D721Med (cell line): ENCODE results near the gene TUT7.
"Not testable (repeated sequence)": the region's sequence is repeated elsewhere in the genome, so short reads cannot be mapped to it uniquely, and the experiment has no call there.

Experiments
- DNase-seq: peaks from one replicate; pipeline ENCODE4 v3.0.0; 2011; ENCODE audit warnings: low spot score; ENCODE audit not compliant: insufficient read length
- FAIRE-seq: peaks from 2 replicates; lab custom pipeline; 2011; peaks lifted over from hg19 to GRCh38; lab: Jason Lieb, UNC
- CTCF ChIP-seq: IDR thresholded peaks from 2 replicates; pipeline ENCODE4 v1.5.1; 2012; ENCODE audit warnings: mild to moderate bottlenecking, control low read depth; ENCODE audit not compliant: insufficient read depth; ENCODE audit errors: missing control alignments

The TUT7 gene

DNA sequence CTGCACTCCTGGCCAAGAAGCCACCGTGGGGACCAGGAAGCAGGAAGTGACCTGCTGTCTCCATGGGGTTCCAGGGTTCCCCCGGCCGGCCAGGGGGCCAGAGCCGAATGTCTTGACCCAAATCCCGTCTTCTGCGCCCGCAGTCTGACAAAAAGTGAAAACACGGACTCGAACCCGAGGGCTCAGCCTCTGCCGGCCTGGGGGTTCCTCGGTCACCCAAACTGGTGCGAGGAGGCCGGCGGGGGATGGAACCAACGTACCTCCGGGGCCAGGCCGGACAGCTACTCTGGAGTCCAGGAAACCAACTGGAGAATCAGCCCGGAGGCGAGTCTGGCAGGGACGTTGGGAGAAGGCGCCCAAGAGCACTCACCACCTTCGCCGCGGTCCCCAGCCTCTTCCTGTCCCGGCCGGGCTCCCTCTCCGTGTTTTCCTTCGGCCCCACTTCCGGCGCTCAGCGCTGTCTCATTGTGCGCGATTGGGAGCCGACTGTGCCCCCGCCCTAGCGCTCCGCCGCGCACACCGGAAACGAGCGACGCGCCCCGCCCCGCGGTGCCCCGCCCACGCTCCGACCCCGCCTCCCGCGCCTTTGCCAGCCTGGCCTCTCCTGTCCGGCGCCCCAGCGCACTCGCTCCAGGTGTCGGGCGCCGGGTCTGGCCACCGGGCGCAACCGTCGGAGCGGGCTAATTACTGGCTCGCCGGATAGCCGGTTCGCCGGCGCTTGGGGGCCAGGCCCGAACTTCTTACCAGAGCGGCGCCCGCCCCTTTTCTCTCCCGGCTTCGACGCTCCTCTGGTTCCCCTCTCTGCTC, at the start of gene TUT7:
TUT7 (minus strand) TSS at position 400 of the 807 bp plus-strand sequence. CDS start 1,211 bp downstream, outside the sequence.
- FAIRE-seq, result no peak

GRCh38 chr9:86402591-86402990, 48.4 kb upstream of the TUT7 start:
- FAIRE-seq (no peak), DNase-seq (no peak)
- no peak for TF ChIP-seq CTCF

More for the DNA sequence above, at the start of gene TUT7:
- no peak for TF ChIP-seq CTCF
- peak; percentile 81 for DNase-seq

- no peak for TF ChIP-seq CTCF
- DNase-seq, result no peak
- FAIRE-seq, result no peak
Measured at GRCh38 chr9:86396412-86396811, 42.2 kb upstream of the TUT7 start.

GRCh38 chr9:86390184-86390583, 36.0 kb upstream of the TUT7 start:
- not testable (repeated sequence) for FAIRE-seq, DNase-seq

- no peak for FAIRE-seq
- DNase-seq, result no peak
- TF ChIP-seq CTCF, result no peak
Measured at GRCh38 chr9:86389628-86390027, 35.4 kb upstream of the TUT7 start.

DNA sequence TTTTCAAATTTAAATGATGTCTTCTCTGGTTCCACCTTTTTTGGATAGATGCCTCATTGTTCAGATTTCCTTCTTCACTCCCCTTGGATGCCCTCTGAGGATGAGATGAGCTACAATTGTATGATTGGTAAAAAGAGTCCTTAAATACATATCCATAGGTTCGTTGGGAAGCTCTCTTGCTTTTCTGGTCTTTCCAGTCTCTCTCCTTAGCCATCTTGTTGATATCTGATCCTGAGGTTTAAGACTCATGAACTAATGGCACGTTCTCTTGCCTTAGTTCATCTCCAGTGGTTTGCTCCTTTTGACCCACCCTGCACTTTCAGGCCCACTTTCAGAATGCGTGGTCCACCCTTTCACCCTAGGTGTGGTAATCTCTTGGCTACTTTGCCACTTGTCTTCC, 33.2 kb upstream of the TUT7 start:
- FAIRE-seq, result no peak
- no peak for DNase-seq
- TF ChIP-seq CTCF, result no peak

DNA sequence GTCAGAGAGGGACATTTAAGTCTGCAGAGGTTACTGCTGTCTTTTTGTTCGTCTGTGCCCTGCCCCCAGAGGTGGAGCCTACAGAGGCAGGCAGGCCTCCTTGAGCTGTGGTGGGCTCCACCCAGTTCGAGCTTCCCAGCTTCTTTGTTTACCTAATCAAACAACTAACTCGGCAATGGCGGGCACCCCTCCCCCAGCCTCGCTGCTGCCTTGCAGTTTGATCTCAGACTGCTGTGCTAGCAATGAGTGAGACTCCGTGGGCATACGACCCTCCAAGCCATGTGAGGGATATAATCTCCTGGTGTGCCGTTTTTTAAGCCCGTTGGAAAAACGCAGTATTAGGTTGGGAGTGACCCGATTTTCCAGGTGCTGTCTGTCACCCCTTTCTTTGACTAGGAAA, 28.8 kb upstream of the TUT7 start:
- not testable (repeated sequence) for DNase-seq, FAIRE-seq

DNA sequence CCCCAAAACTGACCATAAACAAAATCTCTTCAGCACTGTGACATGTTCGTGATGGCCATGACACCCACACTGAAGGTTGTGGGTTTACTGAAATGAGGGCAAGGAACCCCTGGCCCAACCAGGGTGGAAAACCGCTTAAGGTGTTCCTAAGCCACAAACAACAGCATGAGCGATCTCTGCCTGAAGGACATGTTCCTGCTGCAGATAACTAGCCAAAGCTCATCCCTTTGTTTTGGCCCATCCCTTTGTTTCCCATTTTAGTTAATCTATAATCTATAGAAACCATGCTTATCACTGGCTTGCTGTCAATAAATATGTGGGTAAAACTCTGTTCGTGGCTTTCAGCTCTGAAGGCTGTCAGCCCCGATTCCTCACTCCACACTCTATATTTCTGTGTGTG, 21.8 kb upstream of the TUT7 start:
- no peak for FAIRE-seq
- DNase-seq, result no peak
- TF ChIP-seq CTCF, result no peak
